GM21515 (cell line): ENCODE results near the gene EIF4G3.
A peak's percentile ranks its signal among the peaks of the same experiment; 100 is the strongest.
"Not testable (repeated sequence)": the region's sequence is repeated elsewhere in the genome, so short reads cannot be mapped to it uniquely, and the experiment has no call there.

Experiments
- ATAC-seq: cut with Tn5 transposase; IDR thresholded peaks from one replicate; pipeline ENCODE4 v1.9.1; 2021; ENCODE audit not compliant: unreplicated experiment

EIF4G3 gene

GRCh38 chr1:21189421-21189820 is 12.7 kb upstream of the EIF4G3 start:
- ATAC-seq = no peak

- ATAC-seq = no peak
Measured at GRCh38 chr1:21188235-21188634, 11.5 kb upstream of the EIF4G3 start.

GRCh38 chr1:21185221-21185731 is 8.6 kb upstream of the EIF4G3 start:
- no peak for ATAC-seq

GRCh38 chr1:21184276-21184675 is 7.6 kb upstream of the EIF4G3 start:
- ATAC-seq = no peak

- ATAC-seq = no peak
Measured at GRCh38 chr1:21182181-21182731, 5.6 kb upstream of the EIF4G3 start.

GRCh38 chr1:21178271-21178670 is 1.6 kb upstream of the EIF4G3 start:
- not testable (repeated sequence) for ATAC-seq

- ATAC-seq = peak; percentile 11
Measured at GRCh38 chr1:21175670-21176581, 771 bp downstream of the EIF4G3 start.

- no peak for ATAC-seq
Measured at GRCh38 chr1:21175324-21175669, 1.4 kb downstream of the EIF4G3 start.

GRCh38 chr1:21174654-21175323 is 1.9 kb downstream of the EIF4G3 start:
- ATAC-seq = no peak

GRCh38 chr1:21174230-21174629 is 2.5 kb downstream of the EIF4G3 start:
- ATAC-seq = no peak

- ATAC-seq = not testable (repeated sequence)
Measured at GRCh38 chr1:21173096-21173495, 3.6 kb downstream of the EIF4G3 start.

- ATAC-seq = not testable (repeated sequence)
Measured at GRCh38 chr1:21170837-21171236, 5.9 kb downstream of the EIF4G3 start.

- ATAC-seq = no peak
Measured at GRCh38 chr1:21168444-21168843, 8.3 kb downstream of the EIF4G3 start.

GRCh38 chr1:21165646-21166045 is 11.1 kb downstream of the EIF4G3 start:
- no peak for ATAC-seq

GRCh38 chr1:21165076-21165475 is 11.6 kb downstream of the EIF4G3 start:
- ATAC-seq = no peak

- no peak for ATAC-seq
Measured at GRCh38 chr1:21164266-21164665, 12.4 kb downstream of the EIF4G3 start.

- ATAC-seq = no peak
Measured at GRCh38 chr1:21162740-21163464, 13.8 kb downstream of the EIF4G3 start.

GRCh38 chr1:21161842-21162241 is 14.9 kb downstream of the EIF4G3 start:
- ATAC-seq = no peak

- no peak for ATAC-seq
Measured at GRCh38 chr1:21160263-21160796, 16.4 kb downstream of the EIF4G3 start.

- no peak for ATAC-seq
Measured at GRCh38 chr1:21157868-21158267, 18.8 kb downstream of the EIF4G3 start.

GRCh38 chr1:21157054-21157453 is 19.6 kb downstream of the EIF4G3 start:
- ATAC-seq = no peak
